HEK293 (cell line): ENCODE measurements around the gene DLG2.

ENCODE experiments used
- CTCF ChIA-PET: fragments of 350-600 bp; formaldehyde crosslinking; extraction: SDS; loops from one replicate; lab custom pipeline; 2021; ENCODE audit warnings: antibody characterized with exemption; lab: Yijun Ruan, JAX
- POLR2A ChIA-PET: fragments of 300-600 bp; formaldehyde crosslinking; extraction: SDS; loops from one replicate; lab custom pipeline; 2020; ENCODE audit warnings: antibody characterized with exemption, inconsistent platforms; lab: Yijun Ruan, JAX
- H3K27ac ChIP-seq: fragments of 200-500 bp; sonication (Bioruptor generic); 2 replicates; pipeline ENCODE4 v1.5.1; 2014; ENCODE audit warnings: low read depth, low read length, control low read depth, inconsistent platforms; ENCODE audit errors: extremely low read depth
- H3K36me3 ChIP-seq, 2 experiments: fragments of 200-500 bp in 1 of 2; sonication (Bioruptor generic) in 1 of 2; 1 replicate in 1 of 2; 2 replicates in 1 of 2; pipeline ENCODE4 v1.5.1; 2014 to 2017; ENCODE audit warnings: inconsistent platforms in 2 of 2, low read length in 2 of 2; ENCODE audit not compliant: control insufficient read depth in 2 of 2, insufficient read depth in 1 of 2
- H3K4me1 ChIP-seq: fragments of 200-500 bp; sonication (Bioruptor generic); 2 replicates; pipeline ENCODE4 v1.5.1; 2014; ENCODE audit warnings: mild to moderate bottlenecking, low read length, inconsistent platforms; ENCODE audit not compliant: control insufficient read depth, insufficient read depth
- H3K4me3 ChIP-seq: 2 replicates; pipeline ENCODE4 v1.5.1; 2011; ENCODE audit warnings: low read depth, mild to moderate bottlenecking, control low read depth, low read length, moderate library complexity
- H3K9me3 ChIP-seq: fragments of 200-500 bp; sonication (Bioruptor generic); 2 replicates; pipeline ENCODE4 v1.5.1; 2014; ENCODE audit warnings: low read depth, low read length, inconsistent platforms; ENCODE audit not compliant: control insufficient read depth, insufficient read depth
- BCL6B ChIP-seq: fragments of 450-650 bp; formaldehyde crosslinking; IDR thresholded peaks from 2 replicates; pipeline ENCODE4 v1.5.1; 2017; ENCODE audit warnings: missing biosample characterization, missing genetic modification characterization
- GLI4 ChIP-seq: fragments of 450-650 bp; formaldehyde crosslinking; IDR thresholded peaks from 2 replicates; pipeline ENCODE4 v1.5.1; 2016; ENCODE audit warnings: missing biosample characterization, missing genetic modification characterization
- HOXD13 ChIP-seq: sonication (generic); formaldehyde crosslinking; IDR thresholded peaks from 2 replicates; pipeline ENCODE4 v1.8.0; 2022; ENCODE audit warnings: missing genetic modification reagents, borderline replicate concordance
- KLF8 ChIP-seq: fragments of 450-650 bp; formaldehyde crosslinking; IDR thresholded peaks from 2 replicates; pipeline ENCODE4 v1.5.1; 2016; ENCODE audit warnings: missing biosample characterization, missing genetic modification characterization
- OVOL3 ChIP-seq: fragments of 450-650 bp; formaldehyde crosslinking; IDR thresholded peaks from 2 replicates; pipeline ENCODE4 v1.5.1; 2016; ENCODE audit warnings: missing biosample characterization, missing genetic modification characterization
- ZNF112 ChIP-seq: fragments of 450-650 bp; formaldehyde crosslinking; IDR thresholded peaks from 2 replicates; pipeline ENCODE4 v1.5.0; 2017; ENCODE audit warnings: missing biosample characterization, missing genetic modification characterization
- ZNF132 ChIP-seq: fragments of 450-650 bp; formaldehyde crosslinking; IDR thresholded peaks from 2 replicates; pipeline ENCODE4 v1.5.1; 2017; ENCODE audit warnings: missing biosample characterization, missing genetic modification characterization, borderline replicate concordance
- ZNF148 ChIP-seq: fragments of 450-650 bp; formaldehyde crosslinking; IDR thresholded peaks from 2 replicates; pipeline ENCODE4 v1.5.0; 2017; ENCODE audit warnings: missing biosample characterization, missing genetic modification characterization, borderline replicate concordance
- ZNF155 ChIP-seq: fragments of 450-650 bp; formaldehyde crosslinking; IDR thresholded peaks from 2 replicates; pipeline ENCODE4 v1.5.1; 2016; ENCODE audit warnings: missing biosample characterization, missing genetic modification characterization
- ZNF202 ChIP-seq: fragments of 450-650 bp; formaldehyde crosslinking; IDR thresholded peaks from 2 replicates; pipeline ENCODE4 v1.5.1; 2016; ENCODE audit warnings: missing biosample characterization, missing genetic modification characterization, borderline replicate concordance
- ZNF280C ChIP-seq: fragments of 450-650 bp; formaldehyde crosslinking; IDR thresholded peaks from 2 replicates; pipeline ENCODE4 v1.5.1; 2016; ENCODE audit warnings: missing biosample characterization, missing genetic modification characterization
- ZNF292 ChIP-seq: fragments of 450-650 bp; formaldehyde crosslinking; IDR thresholded peaks from 2 replicates; pipeline ENCODE4 v1.5.1; 2016; ENCODE audit warnings: low read depth, missing biosample characterization, missing genetic modification characterization, borderline replicate concordance
- ZNF341 ChIP-seq: fragments of 450-650 bp; formaldehyde crosslinking; IDR thresholded peaks from 2 replicates; pipeline ENCODE4; 2016; ENCODE audit warnings: low read depth, missing biosample characterization, missing genetic modification characterization
- ZNF624 ChIP-seq: fragments of 450-650 bp; formaldehyde crosslinking; IDR thresholded peaks from 2 replicates; pipeline ENCODE4 v1.5.1; 2017; ENCODE audit warnings: missing biosample characterization, missing genetic modification characterization
- ZNF645 ChIP-seq: fragments of 450-650 bp; formaldehyde crosslinking; IDR thresholded peaks from 2 replicates; pipeline ENCODE4; 2016; ENCODE audit warnings: missing biosample characterization, missing genetic modification characterization
- ZNF704 ChIP-seq: fragments of 450-650 bp; formaldehyde crosslinking; IDR thresholded peaks from 2 replicates; pipeline ENCODE4 v1.5.1; 2016; ENCODE audit warnings: missing biosample characterization, missing genetic modification characterization

Gene DLG2

GRCh38 chr11:84193706-84194105 lies 1433.4 kb downstream of the DLG2 start:
- no peaks in the 10 kb centered on the region for H3K9me3 ChIP-seq
- no peak overlapping the region for H3K27ac ChIP-seq
- no peaks in the 10 kb centered on the region for H3K4me1 ChIP-seq
- no peak overlapping the region for H3K4me3 ChIP-seq
- no peak for TF ChIP-seq ZNF155 (tag by site-specific recombination)
- no peak for TF ChIP-seq BCL6B (tag by site-specific recombination)
- TF ChIP-seq HOXD13 (CRISPR knock-in tag): no peak
- TF ChIP-seq ZNF341 (tag by site-specific recombination): no peak
- no peak for TF ChIP-seq ZNF148 (tag by site-specific recombination)
- no peak for TF ChIP-seq ZNF112
- no peak for TF ChIP-seq ZNF292 (tag by site-specific recombination)
- TF ChIP-seq ZNF280C (tag by site-specific recombination): no peak
- TF ChIP-seq OVOL3 (tag by site-specific recombination): no peak
- no peak for TF ChIP-seq ZNF704
- POLR2A ChIA-PET: no interaction called here
- H3K36me3 ChIP-seq: no peaks in the 10 kb centered on the region
- CTCF ChIA-PET: no interaction called here

- Histone ChIP-seq H3K36me3 (no peaks in the 10 kb centered on the region), H3K4me3 (no peak overlapping the region), H3K27ac (no peak overlapping the region), H3K9me3 (no peaks in the 10 kb centered on the region), H3K4me1 (no peaks in the 10 kb centered on the region)
- ChIA-PET CTCF (interaction anchor here (0.6 to 1.8 kb wide), 4 partner anchors 10 to 621 kb away, joined by 3 to 5 read pairs (median 4); no protein-coding TSS in a partner anchor), POLR2A (no interaction called here)
- TF ChIP-seq ZNF645 (tag by site-specific recombination): no peak
- no peak for TF ChIP-seq KLF8
- no peak for TF ChIP-seq ZNF132
- no peak for TF ChIP-seq ZNF624
- no peak for TF ChIP-seq GLI4 (tag by site-specific recombination)
- TF ChIP-seq ZNF202 (tag by site-specific recombination): no peak
These were observed 1438.6 kb downstream of the DLG2 start for GRCh38 chr11:84188521-84188920.
